Activated B cell treated with CpG ODN at 0.5 μM for 24 hours (primary cell): ENCODE results near the gene EGFLAM. TPM values are rescaled to one million over a fixed set of nuclear protein-coding genes. Genes with fewer than 3 reads are reported as not detected.

Experiments
- ATAC-seq: fragments of 200-7000 bp; cut with Tn5 transposase; one replicate; pipeline ENCODE4 v1.10.0; 2021; ENCODE audit warnings: low read depth, mild to moderate bottlenecking, moderate library complexity
- CTCF ChIA-PET: fragments of 350-600 bp; sonication (Branson Sonifier 250); formaldehyde crosslinking; loops from one replicate; lab custom pipeline; 2021; ENCODE audit warnings: antibody characterized with exemption; lab: Charles Lee
- POLR2A ChIA-PET: fragments of 350-600 bp; sonication (Branson Sonifier 250); formaldehyde crosslinking; loops from one replicate; lab custom pipeline; 2021; ENCODE audit warnings: antibody characterized with exemption; lab: Charles Lee
- DNase-seq: peaks from one replicate; pipeline ENCODE4 v3.0.0; 2022
- H3K27ac Mint-ChIP-seq: one replicate; pipeline ENCODE4 v1.8.0; 2020; ENCODE audit warnings: mixed read lengths
- H3K27me3 Mint-ChIP-seq: one replicate; pipeline ENCODE4 v1.8.0; 2021; ENCODE audit warnings: mixed read lengths
- H3K36me3 Mint-ChIP-seq: one replicate; pipeline ENCODE4 v1.8.0; 2021; ENCODE audit warnings: low read depth, mixed read lengths
- H3K4me1 Mint-ChIP-seq: one replicate; pipeline ENCODE4 v1.8.0; 2021; ENCODE audit warnings: mixed read lengths
- H3K4me3 Mint-ChIP-seq: one replicate; pipeline ENCODE4 v1.8.0; 2020; ENCODE audit warnings: mild to moderate bottlenecking, mixed read lengths
- H3K9me3 Mint-ChIP-seq: one replicate; pipeline ENCODE4 v1.8.0; 2020; ENCODE audit warnings: mixed read lengths
- CTCF ChIP-seq: fragments of 200-600 bp; IDR thresholded peaks from one replicate; pipeline ENCODE4 v1.8.0; 2022; ENCODE audit warnings: antibody characterized with exemption, mild to moderate bottlenecking
- intact Hi-C: fragments of 100-400 bp; cut with micrococcal nuclease; formaldehyde crosslinking; loops from one replicate; pipeline ENCODE4 v1.15.1; 2024
- total RNA-seq: library from RNA; stranded (reverse); gene quantifications from 2 replicates; pipeline ENCODE4 v1.2.3, GENCODE V29; 2022

EGFLAM gene
- total RNA-seq, 1 donor from 2014 or later = not detected

- POLR2A ChIA-PET = no interaction called here
- Mint-ChIP-seq H3K27me3 (no peaks in the 10 kb centered on the region), H3K4me1 (no peaks in the 10 kb centered on the region), H3K4me3 (no peak overlapping the region), H3K27ac (no peak overlapping the region), H3K36me3 (no peaks in the 10 kb centered on the region), H3K9me3 (no peaks in the 10 kb centered on the region)
- ATAC-seq (no peak), DNase-seq (no peak)
- intact Hi-C loops = no loop called here
- CTCF ChIA-PET = no interaction called here
- no peak for TF ChIP-seq CTCF
Measured at GRCh38 chr5:38319491-38319890, 61.1 kb downstream of the EGFLAM start.

DNA sequence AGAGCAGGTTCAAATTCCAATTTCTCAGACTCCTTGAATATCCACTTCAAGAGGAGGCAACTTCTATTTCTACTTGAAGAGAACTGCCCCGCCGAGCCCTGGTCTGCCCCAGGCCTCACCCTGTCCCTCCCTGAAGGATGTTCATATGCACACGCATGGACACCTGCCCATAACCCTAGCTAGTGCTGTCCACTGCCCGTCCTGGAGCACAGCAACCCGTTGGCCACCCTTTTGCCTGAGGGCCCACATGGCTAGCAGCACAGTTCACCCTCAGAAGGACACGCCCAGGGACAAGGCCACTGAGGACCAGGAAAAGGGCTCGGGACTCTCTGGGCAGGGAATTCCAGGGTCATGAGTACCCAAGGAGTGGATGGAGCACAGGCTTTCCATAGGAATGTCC lies 63.6 kb downstream of the EGFLAM start:
- Mint-ChIP-seq H3K4me3 (no peak overlapping the region), H3K4me1 (no peaks in the 10 kb centered on the region), H3K27me3 (no peaks in the 10 kb centered on the region), H3K9me3 (no peaks in the 10 kb centered on the region), H3K36me3 (no peaks in the 10 kb centered on the region), H3K27ac (no peak overlapping the region)
- no peak for ATAC-seq
- ChIA-PET POLR2A (no interaction called here), CTCF (no interaction called here)
- no peak for TF ChIP-seq CTCF
- intact Hi-C loops = no loop called here
- no peak for DNase-seq

DNA sequence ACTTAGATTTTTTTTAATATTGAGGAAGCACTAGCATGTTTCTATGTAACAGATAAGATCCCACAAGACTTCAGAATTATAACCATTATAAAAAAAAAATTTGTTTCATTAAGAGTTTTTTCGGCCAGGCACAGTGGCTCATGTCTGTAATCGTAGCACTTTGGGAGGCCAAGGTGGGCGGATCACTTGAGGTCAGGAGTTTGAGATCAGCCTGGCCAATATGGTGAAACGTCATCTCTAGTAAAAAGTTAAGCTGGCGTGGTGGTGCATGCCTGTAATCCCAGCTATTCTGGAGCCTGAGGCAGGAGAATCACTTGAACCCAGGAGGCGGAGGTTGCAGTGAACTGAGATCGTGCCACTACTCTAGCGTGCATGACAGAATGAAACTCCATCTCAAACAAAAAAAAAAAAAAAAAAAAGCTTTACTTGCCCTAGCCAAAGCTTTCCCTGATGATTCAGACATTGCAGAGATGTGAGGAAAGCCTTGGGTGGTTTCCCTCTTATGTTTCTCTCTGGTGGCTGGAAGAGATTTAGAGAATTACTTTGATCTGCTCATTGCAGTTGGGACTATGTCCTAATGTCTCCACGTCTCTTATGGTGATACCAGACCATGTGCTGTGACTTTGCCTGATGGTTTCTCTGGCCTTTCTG lies 65.4 kb downstream of the EGFLAM start:
- no peaks in the 10 kb centered on the region for H3K36me3 Mint-ChIP-seq
- no peak for TF ChIP-seq CTCF
- intact Hi-C loops = no loop called here
- no peaks in the 10 kb centered on the region for H3K27me3 Mint-ChIP-seq
- ChIA-PET CTCF (interaction anchor here (0.6 kb wide), 1 partner anchor 498 kb away, joined by 3 read pairs; no protein-coding TSS in a partner anchor), POLR2A (no interaction called here)
- H3K4me1 Mint-ChIP-seq = no peaks in the 10 kb centered on the region
- H3K9me3 Mint-ChIP-seq = no peaks in the 10 kb centered on the region
- no peak overlapping the region for H3K4me3 Mint-ChIP-seq
- ATAC-seq (no peak), DNase-seq (no peak)
- H3K27ac Mint-ChIP-seq = no peak overlapping the region

DNA sequence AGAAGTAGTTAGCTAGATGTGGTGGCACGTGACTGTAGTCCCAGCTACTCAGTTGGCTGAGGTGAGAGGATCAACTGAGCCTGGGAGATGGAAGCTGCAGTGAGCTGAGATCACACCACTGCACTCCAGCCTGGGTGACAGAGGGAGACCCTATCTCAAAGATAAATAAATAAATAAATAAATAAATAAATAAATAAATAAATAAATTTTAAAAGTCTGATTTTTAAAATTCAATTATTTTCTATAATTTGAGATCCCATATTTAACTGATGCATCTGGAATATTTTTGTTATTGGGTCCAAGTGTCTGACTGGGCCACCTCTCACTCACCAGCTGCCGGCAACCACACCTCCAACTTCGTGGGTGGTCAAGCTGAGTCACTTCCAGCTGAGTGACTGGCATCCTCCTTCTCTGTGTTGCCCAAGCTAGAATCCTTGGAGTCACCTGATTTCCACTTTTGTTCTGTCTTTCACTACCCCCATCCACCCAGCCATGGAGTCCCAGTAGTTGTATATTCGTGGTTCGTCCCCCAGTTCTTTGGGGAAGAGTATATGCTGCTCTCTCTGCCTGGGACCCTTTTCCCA lies 70.9 kb downstream of the EGFLAM start:
- ATAC-seq = no peak
- H3K27ac Mint-ChIP-seq = no peak overlapping the region
- no peaks in the 10 kb centered on the region for H3K27me3 Mint-ChIP-seq
- no peak for DNase-seq
- H3K4me1 Mint-ChIP-seq = no peaks in the 10 kb centered on the region
- ChIA-PET CTCF (no interaction called here), POLR2A (no interaction called here)
- intact Hi-C loops = no loop called here
- H3K9me3 Mint-ChIP-seq = no peaks in the 10 kb centered on the region
- TF ChIP-seq CTCF = no peak
- no peaks in the 10 kb centered on the region for H3K36me3 Mint-ChIP-seq
- H3K4me3 Mint-ChIP-seq = no peak overlapping the region

- Mint-ChIP-seq H3K4me1 (no peaks in the 10 kb centered on the region), H3K4me3 (no peak overlapping the region), H3K27me3 (no peaks in the 10 kb centered on the region), H3K9me3 (no peaks in the 10 kb centered on the region), H3K27ac (no peak overlapping the region), H3K36me3 (no peaks in the 10 kb centered on the region)
- CTCF ChIA-PET = no interaction called here
- TF ChIP-seq CTCF = no peak
- POLR2A ChIA-PET = no interaction called here
- intact Hi-C loops = no loop called here
- DNase-seq = no peak
- ATAC-seq = no peak
Measured at GRCh38 chr5:38330207-38330606, 71.8 kb downstream of the EGFLAM start.
